Activated CD4-positive, alpha-beta T cell treated with anti-CD3 and anti-CD28 coated beads for 4 hours (primary cell): ENCODE measurements around the gene TRIM66.
A peak's percentile ranks its signal among the peaks of the same experiment; 100 is the strongest.

Experiments used
- DNase-seq, 2 donors: peaks; one replicate each; pipeline ENCODE4 v3.0.0-alpha.2; 2020

TRIM66 gene

GRCh38 chr11:8682303-8683114 lies at the start of gene TRIM66, which contains the start of gene RPL27A:
Gene TRIM66 (minus strand): TSS chr11:8682665. CDS start chr11:8672274, 10,391 bp downstream.
Gene RPL27A (plus strand): TSS chr11:8682792. CDS start chr11:8682814, 22 bp downstream.
- DNase-seq, result peak; percentile 98 to 100

GRCh38 chr11:8731647-8732323 lies 49.3 kb upstream of the TRIM66 start:
- DNase-seq, result no peak

- DNase-seq, result no peak
These were observed 48.2 kb upstream of the TRIM66 start for GRCh38 chr11:8730697-8731020.

GRCh38 chr11:8729837-8730696 lies 47.6 kb upstream of the TRIM66 start:
- DNase-seq, result no peak

- DNase-seq, result no peak
These were observed 46.6 kb upstream of the TRIM66 start for GRCh38 chr11:8729067-8729466.

GRCh38 chr11:8728563-8728962 lies 46.1 kb upstream of the TRIM66 start:
- no peak for DNase-seq

GRCh38 chr11:8726395-8726794 lies 43.9 kb upstream of the TRIM66 start:
- DNase-seq, result no peak

GRCh38 chr11:8724682-8725081 lies 42.2 kb upstream of the TRIM66 start:
- DNase-seq, result no peak

GRCh38 chr11:8723711-8724110 lies 41.2 kb upstream of the TRIM66 start:
- no peak for DNase-seq

- DNase-seq, result no peak
These were observed 40.3 kb upstream of the TRIM66 start for GRCh38 chr11:8722809-8723208.

- no peak for DNase-seq
These were observed 39.4 kb upstream of the TRIM66 start for GRCh38 chr11:8721609-8722500.

GRCh38 chr11:8720868-8721608 lies 38.6 kb upstream of the TRIM66 start:
- DNase-seq, result no peak

GRCh38 chr11:8720352-8720751 lies 37.9 kb upstream of the TRIM66 start:
- DNase-seq, result no peak

- no peak for DNase-seq
These were observed 37.3 kb upstream of the TRIM66 start for GRCh38 chr11:8719721-8720120.

- DNase-seq, result no peak
These were observed 36.8 kb upstream of the TRIM66 start for GRCh38 chr11:8719211-8719649.

GRCh38 chr11:8717876-8718753 lies 35.6 kb upstream of the TRIM66 start:
- DNase-seq, result no peak

GRCh38 chr11:8717544-8717875 lies 35.0 kb upstream of the TRIM66 start:
- DNase-seq, result no peak

- no peak for DNase-seq
These were observed 33.0 kb upstream of the TRIM66 start for GRCh38 chr11:8715501-8715900.

- no peak for DNase-seq
These were observed 32.3 kb upstream of the TRIM66 start for GRCh38 chr11:8714622-8715225.
